ENCODE data around the gene PRPF19. TPM values are rescaled to one million over a fixed set of nuclear protein-coding genes. Genes with fewer than 3 reads are reported as not detected.

PRPF19 gene
- polyA plus RNA-seq, 1 of the 3 experiments (the other 2 are of a cell fraction) = 58.9 TPM

GRCh38 chr11:60924110-60924905, 17.9 kb upstream of the PRPF19 start, which contains the start of gene TMEM132A:
TSS of gene TMEM132A (plus strand) at chr11:60924460. CDS start at chr11:60924634, 174 bp downstream.
- peaks cover 5% of the 10 kb centered on the region for H3K79me2 ChIP-seq (ENCODE audit: insufficient read depth)
- peak; percentile 99 for DNase-seq
- no peaks in the 10 kb centered on the region for H4K20me1 ChIP-seq (ENCODE audit: insufficient read depth)
- H3K9ac ChIP-seq = peak within 1 kb of the TSS; percentile 72
- H2AFZ ChIP-seq (ENCODE audit: low read depth) = peak within 1 kb of the TSS; percentile 85; the same call in 1 of the 2 replicates
- no peaks in the 10 kb centered on the region for H3K9me3 ChIP-seq
- H3K36me3 ChIP-seq (replicated peaks in 1 of 2; ENCODE audit: control insufficient read depth in 1 of 2, insufficient read depth in 2 of 2, low read length in 1 of 2) = peaks cover 6 to 41% of the 10 kb centered on the region in 2 experiments
- peak; percentile 27; the same call in 1 of the 2 replicates for TF ChIP-seq RCOR1 (IDR thresholded peaks at IDR 0.05; ENCODE audit: low read length)
- TF ChIP-seq PBX3 (IDR thresholded peaks at IDR 0.05) = peak; percentile 38; the same call in 1 of the 2 replicates
- TF ChIP-seq SIN3A (IDR thresholded peaks at IDR 0.05; ENCODE audit: borderline replicate concordance, low read depth, low read length) = peak; percentile 66; the same call in 1 of the 2 replicates
- TF ChIP-seq MAX (IDR thresholded peaks at IDR 0.05; ENCODE audit: low read depth) = peak; percentile 96
- TF ChIP-seq MXI1 (IDR thresholded peaks at IDR 0.05; ENCODE audit: low read depth, low read length) = peak; percentile 75
- no peak for TF ChIP-seq RAD21 (IDR thresholded peaks at IDR 0.05; ENCODE audit: low read length)
- TF ChIP-seq TCF12 (IDR thresholded peaks at IDR 0.05) = peak; percentile 25; the same call in 1 of the 2 replicates
- TF ChIP-seq GATA2 (CRISPR knock-in tag; IDR thresholded peaks at IDR 0.05) = no peak
- no peak for TF ChIP-seq NRF1 (IDR thresholded peaks at IDR 0.05; ENCODE audit: low read depth, low read length)
- TF ChIP-seq TEAD4 (IDR thresholded peaks at IDR 0.05; ENCODE audit: borderline replicate concordance, insufficient read depth) = no peak
- peak; percentile 76; the same call in 1 of the 2 replicates for TF ChIP-seq USF1 (IDR thresholded peaks at IDR 0.05; ENCODE audit: borderline replicate concordance, low read depth)
- TF ChIP-seq CHD2 (IDR thresholded peaks at IDR 0.05; ENCODE audit: low read length, partially characterized antibody) = peak; percentile 44
- 0 out of 2 replicates have a peak, but pooled peaks have one; percentile 30 for TF ChIP-seq TAF1 (IDR thresholded peaks at IDR 0.05; ENCODE audit: borderline replicate concordance, low read depth, low read length)
- TF ChIP-seq FOXJ3 (CRISPR knock-in tag; IDR thresholded peaks at IDR 0.05) = peak; percentile 39; the same call in 1 of the 2 replicates
- peak in 1 of 2 experiments; percentile 40; a peak in 1 of 4 replicates for TF ChIP-seq EP300 (IDR thresholded peaks at IDR 0.05; ENCODE audit: borderline replicate concordance in 1 of 2, low read depth in 1 of 2, low read length in 1 of 2)
- peaks cover 0 to 28% of the 10 kb centered on the region in 2 experiments; a peak in 3 of 4 replicates for H3K4me1 ChIP-seq (ENCODE audit: control insufficient read depth in 1 of 2, insufficient read depth in 2 of 2, low read depth in 1 of 2, low read length in 1 of 2)
- H3K27ac ChIP-seq (ENCODE audit: low read depth in 2 of 2, low read length in 1 of 2) = peak within 1 kb of the TSS in 1 of 2 experiments; percentile 82; a peak in 2 of 4 replicates
- no peaks in the 10 kb centered on the region for H3F3A ChIP-seq (replicated peaks; ENCODE audit: insufficient read depth)
- H3K4me2 ChIP-seq = peak within 1 kb of the TSS; percentile 99
- ChIA-PET POLR2A (interaction anchor here (1.7 kb wide), 1 partner anchor 10 kb away, joined by 5 read pairs; the partner anchor contains the start of gene TMEM109), CTCF (interaction anchor here (0.7 to 5.8 kb wide), 8 partner anchors 9 to 264 kb away, joined by 3 to 21 read pairs (median 4); no protein-coding TSS in a partner anchor)
- H3K9me2 ChIP-seq = no peaks in the 10 kb centered on the region
- no peaks in the 10 kb centered on the region for H3K27me3 ChIP-seq (ENCODE audit: insufficient read depth)
- peak within 1 kb of the TSS; percentile 80 to 92 for H3K4me3 ChIP-seq (ENCODE audit: low read depth in 2 of 2, low read length in 1 of 2)
- 3% methylated on average over 21 of the region's 69 CpGs for WGBS (ENCODE audit: low lambda C conversion rate)
